Brain microvascular endothelial cell (primary cell): ENCODE data around the gene IGSF5.

ENCODE experiments used
- DNase-seq: peaks from one replicate; pipeline ENCODE4 v3.0.0-alpha.2; 2020
- H3K27ac ChIP-seq: fragments of 250-450 bp; sonication (Bioruptor Pico); 2 replicates; pipeline ENCODE4 v1.5.1; 2020; ENCODE audit warnings: mild to moderate bottlenecking, moderate library complexity
- H3K27me3 ChIP-seq: fragments of 250-450 bp; sonication (Bioruptor Pico); replicated peaks from 2 replicates; pipeline ENCODE4 v1.5.1; 2020; ENCODE audit warnings: mild to moderate bottlenecking
- H3K36me3 ChIP-seq: fragments of 250-450 bp; sonication (Bioruptor Pico); replicated peaks from 2 replicates; pipeline ENCODE4 v1.5.1; 2020; ENCODE audit warnings: mild to moderate bottlenecking
- H3K4me3 ChIP-seq: 2 replicates; pipeline ENCODE4 v1.5.1; 2011; ENCODE audit warnings: low read depth, mild to moderate bottlenecking, control low read depth, low read length, moderate library complexity
- CTCF ChIP-seq: IDR thresholded peaks from 2 replicates; pipeline ENCODE4 v1.5.1; 2011; ENCODE audit warnings: low read depth, mild to moderate bottlenecking, moderate library complexity, low read length, control low read depth, inconsistent platforms; ENCODE audit errors: missing control alignments
- in situ Hi-C: cut with HindIII; loops from 2 replicates; pipeline ENCODE4 v1.10.0; 2017; ENCODE audit warnings: low sequenced_read_pairs, low pct_ligation_motif_present

IGSF5 gene

DNA sequence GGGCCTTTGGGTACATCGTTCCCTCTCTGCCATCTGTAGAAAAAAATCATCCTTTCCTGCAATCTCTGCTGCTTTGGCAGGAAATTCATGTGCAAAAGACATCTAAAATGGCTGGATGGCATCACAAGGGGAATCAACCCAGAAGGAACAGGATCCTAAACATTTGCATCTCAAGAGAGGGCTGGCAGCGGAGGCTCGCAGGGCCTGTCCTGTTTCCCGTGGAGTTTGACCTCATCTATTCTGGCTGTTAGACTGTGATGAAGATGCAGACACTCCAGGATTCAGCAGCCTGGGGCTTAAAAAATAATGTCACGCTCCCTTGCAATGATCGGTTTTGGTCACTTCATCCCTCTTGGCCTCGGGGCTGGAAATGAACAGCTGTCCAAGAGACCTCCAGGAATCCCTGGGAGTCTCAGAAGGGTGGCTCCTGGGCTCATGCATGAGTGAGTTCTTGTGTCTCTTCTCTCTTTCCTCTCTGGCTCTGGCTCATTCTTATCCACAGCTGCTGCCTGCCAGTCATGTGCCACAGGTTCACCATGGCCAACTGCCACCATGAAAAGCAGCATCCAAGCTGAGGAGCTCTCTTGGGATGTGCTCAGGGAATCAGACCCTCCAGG, 106.1 kb downstream of the IGSF5 start:
- Histone ChIP-seq H3K36me3 (no peaks in the 10 kb centered on the region), H3K4me3 (no peak overlapping the region), H3K27me3 (no peaks in the 10 kb centered on the region), H3K27ac (no peak overlapping the region)
- in situ Hi-C loops = no loop called here
- TF ChIP-seq CTCF = no peak
- DNase-seq = no peak
